ENCODE measurements around the gene TMEM203. TPM values are rescaled to one million over a fixed set of nuclear protein-coding genes. Genes with fewer than 3 reads are reported as not detected.

Gene TMEM203
- polyA plus RNA-seq, 1 donor (not counting 4 experiments of a cell fraction or from before 2014, with no cell fraction given): 29.2 TPM

DNA sequence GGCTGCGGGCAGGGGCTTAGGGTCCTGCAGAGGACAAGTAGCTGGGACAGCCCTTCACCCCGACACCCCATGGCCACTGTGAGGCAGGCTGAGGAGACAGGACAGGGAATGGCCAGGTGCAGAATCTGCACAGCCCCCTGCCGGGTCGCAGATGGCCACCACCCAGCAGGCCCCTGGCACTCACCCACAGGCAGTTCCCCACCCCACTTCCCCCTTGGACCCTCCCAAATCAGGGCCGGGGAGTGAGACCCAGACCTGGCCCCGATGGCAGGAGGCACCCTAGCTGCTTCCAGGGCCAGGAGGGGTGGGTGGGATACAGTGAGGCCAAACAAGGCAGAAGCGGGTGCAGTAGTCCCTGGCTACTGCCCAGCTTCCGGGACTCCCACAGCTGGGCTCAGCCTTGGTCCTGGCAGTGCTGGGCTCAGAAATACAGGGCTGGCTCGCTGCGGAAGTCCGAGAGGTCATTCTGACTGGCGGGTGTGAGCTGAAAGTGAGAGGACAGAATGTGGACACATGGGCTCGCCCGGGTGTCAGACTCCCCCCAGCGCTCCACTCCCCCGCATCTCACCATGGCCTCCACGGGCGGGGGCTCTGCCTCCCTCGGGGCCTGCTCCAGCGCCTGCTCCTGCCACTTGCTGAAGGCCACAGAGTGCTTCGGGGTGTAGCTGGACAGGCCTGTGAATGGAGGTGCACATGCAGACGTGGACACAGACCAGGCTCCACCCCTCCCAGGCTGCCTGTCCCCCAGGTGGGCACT lies 13.6 kb downstream of the TMEM203 start:
- no peak for FAIRE-seq
- Histone ChIP-seq H3K36me3 (ENCODE audit: control insufficient read depth in 2 of 2, extremely low read depth in 1 of 2, insufficient read depth in 2 of 2, low read length in 2 of 2) (peaks cover 9 to 13% of the 10 kb centered on the region in 2 experiments), H3K4me1 (ENCODE audit: control insufficient read depth, extremely low read depth, insufficient read depth, low read length) (peaks cover 36% of the 10 kb centered on the region), H3K27me3 (ENCODE audit: control insufficient read depth, extremely low read depth, insufficient read depth, low read length) (peaks cover 3% of the 10 kb centered on the region), H3K4me3 (ENCODE audit: control insufficient read depth in 2 of 3, extremely low read depth in 1 of 3, insufficient read depth in 2 of 3, low read depth in 1 of 3, low read length in 3 of 3) (no peak overlapping the region), H2AFZ (ENCODE audit: control insufficient read depth, low read length) (no peak overlapping the region), H3K79me2 (ENCODE audit: control insufficient read depth, insufficient read depth, low read length) (peaks cover 32% of the 10 kb centered on the region), H3K27ac (ENCODE audit: control insufficient read depth, insufficient read depth, low read length) (no peak overlapping the region), H3K9ac (ENCODE audit: control insufficient read depth, extremely low read depth, insufficient read depth, low read length) (no peak overlapping the region), H3K9me3 (ENCODE audit: control insufficient read depth, low read depth, low read length) (no peaks in the 10 kb centered on the region), H3K4me2 (ENCODE audit: control insufficient read depth, extremely low read depth, insufficient read depth, low read depth, low read length) (no peak overlapping the region), H4K20me1 (ENCODE audit: control insufficient read depth, extremely low read depth, insufficient read depth, low read length) (peaks cover 5% of the 10 kb centered on the region), H3K9me1 (ENCODE audit: control insufficient read depth, extremely low read depth, insufficient read depth, low read length) (peaks cover 3% of the 10 kb centered on the region)
- dilution Hi-C loops (cut with MboI; ENCODE audit: extremely low pct_ligation_motif_present, low sequenced_read_pairs): no loop called here
- no peak for DNase-seq (ENCODE audit: low read depth, low spot score)
- no peak for TF ChIP-seq EZH2 (IDR thresholded peaks at IDR 0.05; ENCODE audit: low read length)
- TF ChIP-seq, protein P1, sequence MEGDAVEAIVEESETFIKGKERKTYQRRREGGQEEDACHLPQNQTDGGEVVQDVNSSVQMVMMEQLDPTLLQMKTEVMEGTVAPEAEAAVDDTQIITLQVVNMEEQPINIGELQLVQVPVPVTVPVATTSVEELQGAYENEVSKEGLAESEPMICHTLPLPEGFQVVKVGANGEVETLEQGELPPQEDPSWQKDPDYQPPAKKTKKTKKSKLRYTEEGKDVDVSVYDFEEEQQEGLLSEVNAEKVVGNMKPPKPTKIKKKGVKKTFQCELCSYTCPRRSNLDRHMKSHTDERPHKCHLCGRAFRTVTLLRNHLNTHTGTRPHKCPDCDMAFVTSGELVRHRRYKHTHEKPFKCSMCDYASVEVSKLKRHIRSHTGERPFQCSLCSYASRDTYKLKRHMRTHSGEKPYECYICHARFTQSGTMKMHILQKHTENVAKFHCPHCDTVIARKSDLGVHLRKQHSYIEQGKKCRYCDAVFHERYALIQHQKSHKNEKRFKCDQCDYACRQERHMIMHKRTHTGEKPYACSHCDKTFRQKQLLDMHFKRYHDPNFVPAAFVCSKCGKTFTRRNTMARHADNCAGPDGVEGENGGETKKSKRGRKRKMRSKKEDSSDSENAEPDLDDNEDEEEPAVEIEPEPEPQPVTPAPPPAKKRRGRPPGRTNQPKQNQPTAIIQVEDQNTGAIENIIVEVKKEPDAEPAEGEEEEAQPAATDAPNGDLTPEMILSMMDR (optimal IDR thresholded peaks at IDR 0.05 in 1 of 3, IDR thresholded peaks at IDR 0.05 in 1 of 3, conservative IDR thresholded peaks at IDR 0.05 in 1 of 3; ENCODE audit: extremely low read depth in 1 of 3, insufficient read depth in 2 of 3, low read length in 3 of 3): no peak

DNA sequence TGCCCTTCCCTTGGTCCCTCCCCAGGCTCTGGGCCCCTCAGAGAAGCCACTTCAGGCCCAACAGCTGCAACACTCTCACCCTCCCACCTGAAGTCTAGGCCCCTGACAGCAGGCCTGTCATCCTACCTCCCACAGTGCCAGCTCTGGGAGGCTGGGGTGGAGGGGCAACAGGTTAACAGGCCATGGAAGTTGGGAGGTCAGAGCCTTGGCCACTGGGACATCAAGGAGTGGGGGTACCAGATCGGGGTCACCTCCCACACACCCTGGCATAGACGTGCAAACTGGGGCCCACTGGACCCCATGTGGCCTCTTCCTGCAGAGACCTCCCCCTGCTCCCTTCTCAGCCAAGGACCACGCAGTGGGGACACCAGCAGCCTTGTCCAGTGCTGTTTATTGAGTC lies 14.2 kb downstream of the TMEM203 start:
- dilution Hi-C loops (cut with MboI; ENCODE audit: extremely low pct_ligation_motif_present, low sequenced_read_pairs): no loop called here
- Histone ChIP-seq H3K9me1 (ENCODE audit: control insufficient read depth, extremely low read depth, insufficient read depth, low read length) (peaks cover 3% of the 10 kb centered on the region), H3K4me1 (ENCODE audit: control insufficient read depth, extremely low read depth, insufficient read depth, low read length) (peaks cover 38% of the 10 kb centered on the region), H2AFZ (ENCODE audit: control insufficient read depth, low read length) (no peak overlapping the region), H3K4me3 (ENCODE audit: control insufficient read depth in 2 of 3, extremely low read depth in 1 of 3, insufficient read depth in 2 of 3, low read depth in 1 of 3, low read length in 3 of 3) (no peak overlapping the region), H3K9ac (ENCODE audit: control insufficient read depth, extremely low read depth, insufficient read depth, low read length) (no peak overlapping the region), H3K79me2 (ENCODE audit: control insufficient read depth, insufficient read depth, low read length) (peaks cover 38% of the 10 kb centered on the region), H3K4me2 (ENCODE audit: control insufficient read depth, extremely low read depth, insufficient read depth, low read depth, low read length) (no peak overlapping the region), H3K9me3 (ENCODE audit: control insufficient read depth, low read depth, low read length) (no peaks in the 10 kb centered on the region), H4K20me1 (ENCODE audit: control insufficient read depth, extremely low read depth, insufficient read depth, low read length) (peaks cover 5% of the 10 kb centered on the region), H3K27ac (ENCODE audit: control insufficient read depth, insufficient read depth, low read length) (no peak overlapping the region), H3K36me3 (ENCODE audit: control insufficient read depth in 2 of 2, extremely low read depth in 1 of 2, insufficient read depth in 2 of 2, low read length in 2 of 2) (peaks cover 9 to 13% of the 10 kb centered on the region in 2 experiments), H3K27me3 (ENCODE audit: control insufficient read depth, extremely low read depth, insufficient read depth, low read length) (peaks cover 3% of the 10 kb centered on the region)
- DNase-seq (ENCODE audit: low read depth, low spot score) (no peak), FAIRE-seq (no peak)
- TF ChIP-seq EZH2 (IDR thresholded peaks at IDR 0.05; ENCODE audit: low read length): no peak
- TF ChIP-seq, protein P1 (optimal IDR thresholded peaks at IDR 0.05 in 1 of 3, IDR thresholded peaks at IDR 0.05 in 1 of 3, conservative IDR thresholded peaks at IDR 0.05 in 1 of 3; ENCODE audit: extremely low read depth in 1 of 3, insufficient read depth in 2 of 3, low read length in 3 of 3): no peak

Data from keratinocyte (primary cell).